Raji (cell line): ENCODE data around the gene SLC10A1.
A peak's percentile ranks its signal among the peaks of the same experiment; 100 is the strongest.

Experiments
- POLR2A ChIP-seq: IDR thresholded peaks from 2 replicates; pipeline ENCODE4 v1.6.1; 2011; ENCODE audit warnings: low read depth, low read length, control low read depth; ENCODE audit not compliant: insufficient read depth

The SLC10A1 gene

GRCh38 chr14:69786603-69787002, 10.4 kb downstream of the SLC10A1 start:
- no peak for TF ChIP-seq POLR2A

GRCh38 chr14:69784942-69785341, 12.1 kb downstream of the SLC10A1 start:
- no peak for TF ChIP-seq POLR2A

GRCh38 chr14:69780952-69781351, 16.1 kb downstream of the SLC10A1 start:
- TF ChIP-seq POLR2A = no peak

- TF ChIP-seq POLR2A = no peak
These were observed 16.9 kb downstream of the SLC10A1 start for GRCh38 chr14:69780092-69780491.

- no peak for TF ChIP-seq POLR2A
These were observed 18.0 kb downstream of the SLC10A1 start for GRCh38 chr14:69779088-69779487.

GRCh38 chr14:69776875-69777453, 20.1 kb downstream of the SLC10A1 start:
- TF ChIP-seq POLR2A = no peak

GRCh38 chr14:69775012-69775411, 22.0 kb downstream of the SLC10A1 start:
- no peak for TF ChIP-seq POLR2A

GRCh38 chr14:69773571-69774276, 23.3 kb downstream of the SLC10A1 start:
- no peak for TF ChIP-seq POLR2A

GRCh38 chr14:69772082-69773017, 24.7 kb downstream of the SLC10A1 start:
- no peak for TF ChIP-seq POLR2A

- no peak for TF ChIP-seq POLR2A
These were observed 25.9 kb downstream of the SLC10A1 start for GRCh38 chr14:69771136-69771535.

GRCh38 chr14:69770559-69770958, 26.5 kb downstream of the SLC10A1 start:
- no peak for TF ChIP-seq POLR2A

GRCh38 chr14:69769623-69770022, 27.4 kb downstream of the SLC10A1 start:
- TF ChIP-seq POLR2A = no peak

GRCh38 chr14:69768873-69769272, 28.2 kb downstream of the SLC10A1 start:
- TF ChIP-seq POLR2A = no peak

GRCh38 chr14:69767369-69767999, 29.6 kb downstream of the SLC10A1 start:
- TF ChIP-seq POLR2A = no peak

GRCh38 chr14:69766984-69767368, 30.1 kb downstream of the SLC10A1 start, which contains the start of gene SRSF5:
SRSF5 (plus strand) TSS chr14:69767142; CDS start chr14:69768157, 1,015 bp downstream.
- TF ChIP-seq POLR2A = peak; percentile 99
